GM21390 (cell line): ENCODE results near the gene HTR3C.
"Not testable (repeated sequence)": the region's sequence is repeated elsewhere in the genome, so short reads cannot be mapped to it uniquely, and the experiment has no call there.

Experiments
- ATAC-seq: cut with Tn5 transposase; IDR thresholded peaks from one replicate; pipeline ENCODE4 v1.9.1; 2021; ENCODE audit not compliant: unreplicated experiment

Gene HTR3C, protein sequence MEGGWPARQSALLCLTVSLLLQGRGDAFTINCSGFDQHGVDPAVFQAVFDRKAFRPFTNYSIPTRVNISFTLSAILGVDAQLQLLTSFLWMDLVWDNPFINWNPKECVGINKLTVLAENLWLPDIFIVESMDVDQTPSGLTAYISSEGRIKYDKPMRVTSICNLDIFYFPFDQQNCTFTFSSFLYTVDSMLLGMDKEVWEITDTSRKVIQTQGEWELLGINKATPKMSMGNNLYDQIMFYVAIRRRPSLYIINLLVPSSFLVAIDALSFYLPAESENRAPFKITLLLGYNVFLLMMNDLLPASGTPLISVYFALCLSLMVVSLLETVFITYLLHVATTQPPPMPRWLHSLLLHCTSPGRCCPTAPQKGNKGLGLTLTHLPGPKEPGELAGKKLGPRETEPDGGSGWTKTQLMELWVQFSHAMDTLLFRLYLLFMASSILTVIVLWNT

DNA sequence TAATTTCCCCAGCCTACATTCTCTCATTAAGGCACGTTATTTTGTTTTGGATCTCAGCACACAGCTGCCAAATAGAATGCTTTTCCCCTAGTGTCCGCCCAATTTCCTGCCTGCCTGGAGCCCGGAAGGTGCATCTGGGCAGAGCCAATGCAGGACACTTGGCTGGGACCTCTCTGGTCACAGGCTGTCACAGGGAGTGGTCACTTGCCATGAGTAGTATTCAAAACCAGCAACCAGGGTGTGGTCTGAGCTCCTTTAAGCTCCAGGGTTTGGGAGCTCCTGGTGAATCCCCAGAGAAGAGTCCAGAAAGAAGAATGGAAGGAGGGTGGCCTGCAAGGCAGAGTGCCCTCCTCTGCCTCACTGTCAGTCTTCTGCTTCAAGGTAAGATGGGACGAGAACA is at the start of gene HTR3C:
Gene HTR3C, plus strand, starts transcription at position 281 of the 400 bp plus-strand sequence. Its CDS starts 34 bp downstream, at position 315.
- ATAC-seq: no peak

- no peak for ATAC-seq
Measured at GRCh38 chr3:184003187-184003967, 49.5 kb upstream of the HTR3C start.

DNA sequence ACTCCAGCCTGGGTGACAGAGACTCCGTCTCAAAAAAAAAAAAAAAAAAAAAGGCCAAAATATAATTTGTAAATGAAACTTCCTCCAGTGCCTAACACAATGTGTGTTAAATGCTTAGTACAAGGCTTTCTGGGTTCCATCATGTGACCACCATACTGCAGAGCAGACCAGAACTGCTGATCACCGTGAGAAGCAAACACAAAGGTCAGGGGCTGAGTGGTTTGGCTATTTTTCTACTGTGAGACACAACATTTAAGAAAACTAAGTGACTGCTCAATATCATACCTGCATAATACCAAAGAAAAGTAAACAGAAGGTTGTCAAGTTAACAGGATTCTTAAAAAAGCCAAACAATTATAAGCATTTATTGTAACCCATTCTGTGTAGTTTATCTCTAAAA is 48.4 kb upstream of the HTR3C start:
- no peak for ATAC-seq

- peak; percentile 82 for ATAC-seq
Measured at GRCh38 chr3:184005941-184006507, 46.8 kb upstream of the HTR3C start.

DNA sequence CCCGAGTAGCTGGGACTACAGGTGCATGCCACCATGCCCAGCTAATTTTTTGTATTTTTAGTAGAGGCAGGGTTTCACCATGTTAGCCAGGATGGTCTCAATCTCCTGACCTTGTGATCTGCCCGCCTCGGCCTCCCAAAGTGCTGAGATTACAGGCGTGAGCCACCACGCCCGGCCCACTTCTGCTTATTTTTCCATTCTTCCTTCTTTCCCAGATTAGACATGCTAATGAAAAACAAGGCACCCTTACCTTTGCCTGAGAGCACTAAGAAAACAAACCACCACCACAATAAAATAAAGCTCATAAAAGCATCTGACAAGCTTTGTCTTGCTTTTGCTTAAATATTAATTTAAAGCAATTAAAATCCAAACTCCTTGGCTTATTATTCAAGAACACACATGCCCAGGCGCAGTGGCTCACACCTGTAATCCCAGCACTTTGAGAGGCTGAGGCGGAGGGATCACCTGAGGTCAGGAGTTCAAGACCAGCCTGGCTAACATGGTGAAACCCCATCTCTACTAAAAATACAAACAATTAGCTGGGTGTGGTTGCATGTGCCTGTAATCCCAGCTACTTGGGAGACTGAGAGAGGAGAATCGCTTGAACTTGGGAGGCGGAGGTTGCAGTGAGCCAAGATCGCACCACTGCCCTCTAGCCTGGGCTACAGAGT is 45.6 kb upstream of the HTR3C start:
- ATAC-seq: not testable (repeated sequence)

- ATAC-seq: no peak
Measured at GRCh38 chr3:184008161-184008560, 44.7 kb upstream of the HTR3C start.

DNA sequence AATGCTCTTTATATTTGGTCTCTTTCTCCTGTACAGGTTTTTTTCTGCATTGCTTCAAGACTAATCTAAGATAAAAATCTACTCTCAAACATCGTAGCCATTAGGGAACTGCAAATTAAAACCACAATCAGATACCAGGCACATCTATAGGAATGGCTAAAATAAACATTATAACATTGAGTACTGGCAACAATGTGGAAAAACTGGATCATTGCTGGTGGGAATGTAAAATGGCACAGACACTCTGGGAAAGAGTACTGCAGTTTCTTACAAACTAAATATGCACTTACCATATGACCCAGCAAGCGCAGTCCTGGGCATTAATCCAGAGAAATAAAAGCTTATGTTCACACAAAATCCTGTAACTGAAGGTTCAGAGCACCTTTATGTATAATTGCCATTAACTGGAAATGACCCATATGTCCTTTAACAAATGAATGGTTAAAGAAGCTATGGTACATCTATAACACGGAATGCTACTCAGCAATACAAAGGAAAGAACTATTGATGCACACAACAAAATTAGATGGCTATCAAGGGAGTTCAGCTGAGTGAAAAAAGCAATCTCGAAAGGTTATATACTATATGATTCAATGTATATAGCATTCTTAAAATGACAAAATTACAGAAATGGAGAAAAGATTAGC is 41.5 kb upstream of the HTR3C start:
- ATAC-seq: no peak

GRCh38 chr3:184011937-184012889 is 40.6 kb upstream of the HTR3C start:
- no peak for ATAC-seq

DNA sequence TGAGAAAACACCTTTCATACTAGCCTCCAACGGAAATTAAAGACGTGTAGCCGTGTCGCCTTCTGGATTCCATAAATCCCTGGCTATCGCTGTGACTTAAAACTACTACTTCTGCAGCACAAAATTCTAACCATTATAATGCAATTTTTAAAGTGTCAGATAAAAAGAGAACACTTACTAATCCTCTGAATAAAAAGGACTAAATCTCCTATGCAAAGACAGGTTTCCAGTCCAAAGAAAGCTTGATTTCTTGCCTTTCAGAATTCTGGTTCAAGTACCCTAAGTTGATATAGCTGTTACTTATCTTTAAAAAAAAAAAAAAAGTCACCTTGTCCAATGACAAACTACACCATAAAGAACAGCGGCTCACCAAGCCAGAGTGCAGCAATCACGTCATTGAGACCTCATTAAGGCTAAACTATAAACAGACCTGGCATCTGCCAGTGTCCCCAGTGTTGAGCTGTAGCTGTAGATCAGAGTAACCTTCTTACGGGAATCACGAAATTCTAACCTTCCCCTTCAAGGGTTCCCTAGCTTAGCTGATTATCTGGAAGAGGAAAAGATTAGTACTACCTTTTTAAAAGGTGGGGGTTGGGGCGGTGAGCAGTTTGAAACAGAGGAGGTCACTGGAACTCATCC is 37.3 kb upstream of the HTR3C start:
- no peak for ATAC-seq

GRCh38 chr3:184016169-184016570 is 36.7 kb upstream of the HTR3C start:
- no peak for ATAC-seq

DNA sequence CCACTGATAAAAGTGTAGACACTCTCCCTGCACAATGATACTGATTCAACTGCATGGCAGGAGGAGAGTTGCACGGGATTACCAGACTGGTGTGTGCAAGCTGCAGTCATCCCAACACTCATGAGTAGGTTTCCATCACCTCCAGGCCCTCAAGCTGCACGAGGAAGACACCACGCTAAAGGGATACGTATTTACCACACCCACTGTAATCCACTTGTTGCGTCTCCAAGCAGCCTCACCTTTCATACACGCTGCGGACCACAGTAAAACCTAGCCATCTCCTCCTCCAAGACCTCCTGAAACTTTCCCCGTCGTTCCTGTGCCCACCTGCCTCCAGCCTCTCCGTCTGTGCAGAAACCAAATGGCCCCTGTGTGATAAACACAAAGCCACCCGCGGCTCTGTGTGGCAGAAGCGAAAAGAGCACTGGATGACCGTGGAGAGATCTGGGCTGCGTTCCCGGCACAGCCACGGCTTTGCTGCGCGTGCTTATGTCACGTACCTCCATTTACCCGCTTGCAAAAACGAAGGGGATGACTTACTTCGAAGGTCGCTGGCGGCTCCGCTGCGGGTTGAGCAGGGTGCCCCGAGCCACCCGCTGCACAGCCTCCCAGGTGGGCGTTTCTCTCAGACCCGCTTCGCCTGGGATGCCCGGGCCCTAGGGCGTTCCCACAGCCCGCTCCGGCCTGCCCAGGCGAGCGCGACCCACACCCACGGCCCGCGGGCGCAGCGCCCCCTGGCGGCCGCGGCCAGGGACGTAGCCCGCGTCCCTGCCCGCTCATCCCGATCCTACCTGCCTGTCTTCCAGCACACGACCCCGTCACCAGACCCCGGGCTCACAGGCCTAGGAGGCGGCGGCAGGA is 35.8 kb upstream of the HTR3C start:
- peak; percentile 78 for ATAC-seq

- peak; percentile 98 for ATAC-seq
Measured at GRCh38 chr3:184017672-184018423, 35.0 kb upstream of the HTR3C start, which contains the start of gene ABCC5. Gene ABCC5, minus strand, starts transcription at chr3:184017884. Its CDS starts 3,492 bp downstream, at chr3:184014392.

DNA sequence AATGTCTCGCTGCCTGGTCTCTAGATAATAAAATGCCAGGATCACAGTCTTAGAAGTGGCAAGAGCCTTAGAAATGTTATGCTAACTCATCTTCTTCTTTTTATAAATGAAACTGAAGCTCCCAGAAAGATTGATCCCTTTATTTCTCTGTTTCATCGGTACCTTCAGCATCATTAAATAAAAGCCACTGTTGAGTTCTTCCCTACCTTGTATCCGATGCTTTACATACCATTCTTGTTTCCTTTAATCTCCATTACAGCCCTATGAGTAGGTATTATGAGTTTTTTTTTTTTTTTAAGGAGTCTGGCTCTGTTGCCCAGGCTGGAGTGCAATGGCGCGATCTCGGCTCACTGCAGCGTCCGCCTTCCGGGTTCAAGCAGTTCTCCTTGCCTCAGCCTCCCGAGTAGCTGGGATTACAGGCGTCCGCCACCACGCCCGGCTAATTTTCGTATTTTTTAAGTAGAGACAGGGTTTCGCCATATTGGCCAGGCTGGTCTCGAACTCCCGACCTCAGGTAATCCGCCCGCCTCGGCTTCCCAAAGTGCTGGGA is 34.3 kb upstream of the HTR3C start:
- no peak for ATAC-seq

DNA sequence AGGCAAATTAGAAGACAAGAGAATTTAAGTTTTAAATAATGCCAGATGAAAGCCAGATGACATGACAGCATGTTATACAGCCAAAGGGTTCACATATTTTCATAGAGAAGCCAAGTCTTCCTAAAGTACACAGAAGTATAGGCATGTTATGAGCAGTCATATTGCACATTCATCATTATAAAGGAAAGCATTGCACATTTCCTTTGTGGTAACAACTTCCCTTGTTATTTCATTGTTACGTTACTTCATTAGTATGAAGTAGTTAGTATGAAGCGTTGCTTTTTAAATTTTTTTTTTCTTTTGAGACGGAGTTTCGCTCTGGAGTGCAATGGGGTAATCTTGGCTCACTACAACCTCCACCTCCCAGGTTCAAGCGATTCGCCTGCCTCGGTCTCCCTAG is 30.5 kb upstream of the HTR3C start:
- no peak for ATAC-seq

DNA sequence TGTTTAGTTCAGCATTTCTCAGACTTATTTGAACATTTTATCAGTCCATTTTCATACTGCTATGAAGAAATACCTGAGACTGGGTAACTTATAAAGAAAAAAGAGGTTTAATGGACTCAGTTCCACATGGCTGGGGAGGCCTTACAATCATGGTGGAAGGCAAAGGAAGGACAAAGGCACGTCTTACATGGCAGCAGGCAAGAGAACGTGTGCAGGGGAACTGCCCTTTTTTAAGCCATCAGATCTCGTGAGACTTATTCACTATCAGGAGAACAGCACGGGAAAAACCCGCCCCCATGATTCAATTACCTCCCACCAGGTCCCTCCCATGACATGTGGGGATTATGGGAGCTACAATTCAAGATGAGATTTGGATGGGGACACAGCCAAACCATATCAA is 27.6 kb upstream of the HTR3C start:
- not testable (repeated sequence) for ATAC-seq

GRCh38 chr3:184028275-184028890 is 24.5 kb upstream of the HTR3C start:
- ATAC-seq: not testable (repeated sequence)

DNA sequence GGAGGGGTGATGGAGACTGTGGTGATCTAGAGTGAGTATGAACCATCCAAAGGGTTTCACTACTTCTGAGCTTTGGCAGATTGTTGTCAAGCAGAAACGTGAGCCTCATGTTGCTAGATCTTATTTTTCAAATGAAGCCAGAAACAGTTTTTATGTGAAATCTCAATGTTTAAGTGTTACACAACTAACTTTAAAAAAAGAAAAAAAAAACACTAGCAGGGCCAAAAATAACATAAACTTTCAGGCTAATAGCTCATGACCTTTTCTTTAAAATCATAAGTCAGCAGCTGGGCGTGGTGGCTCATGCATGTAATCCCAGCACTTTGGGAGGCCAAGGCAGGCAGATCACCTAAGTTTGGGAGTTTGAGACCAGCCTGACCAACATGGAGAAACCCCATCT is 23.4 kb upstream of the HTR3C start:
- ATAC-seq: no peak
